ENCODE measurements around the gene HIF1A. TPM values are rescaled to one million over a fixed set of nuclear protein-coding genes. Genes with fewer than 3 reads are reported as not detected.

The HIF1A gene
- total and polyA plus RNA-seq, 4 donors, result 15.4 to 79.2 (median 34.8) TPM

DNA sequence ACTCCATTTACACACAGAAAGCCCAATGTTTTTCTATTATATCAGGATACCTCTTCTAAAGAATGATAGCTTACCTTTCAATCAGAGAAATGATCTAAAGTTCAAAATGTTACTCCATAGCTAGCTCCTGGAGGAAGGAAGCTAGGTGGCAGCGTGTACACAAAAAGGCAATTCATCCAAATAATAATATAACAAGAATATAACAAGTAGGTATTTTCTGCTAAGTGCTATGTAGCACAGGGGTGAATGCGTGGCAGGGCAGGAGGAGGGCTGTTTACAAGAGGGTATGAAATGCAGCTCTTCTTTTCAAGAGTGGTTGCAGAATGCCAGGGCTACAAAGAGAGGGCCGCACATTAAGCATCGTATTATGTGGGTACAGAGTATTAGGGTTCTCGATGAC lies 66.2 kb downstream of the HIF1A start:
- Histone ChIP-seq H3K36me3 (ENCODE audit: control insufficient read depth in 4 of 4, insufficient read depth in 3 of 4, low read depth in 1 of 4, low read length in 3 of 4) (no peaks in the 10 kb centered on the region), H3K27me3 (ENCODE audit: control insufficient read depth in 4 of 4, insufficient read depth in 4 of 4, low read length in 3 of 4) (no peaks in the 10 kb centered on the region), H3K4me1 (ENCODE audit: control insufficient read depth in 4 of 4, insufficient read depth in 4 of 4, low read length in 3 of 4) (peaks cover 0 to 9% (median 4%) of the 10 kb centered on the region in 4 donors), H3K9me3 (ENCODE audit: control insufficient read depth in 4 of 4, low read length in 3 of 4) (no peaks in the 10 kb centered on the region), H3K4me3 (ENCODE audit: low read depth in 1 of 3, low read length in 3 of 3) (peak overlapping the region; percentile 70 to 100 (median 97)), H3K27ac (ENCODE audit: low read depth in 1 of 2, low read length in 2 of 2) (peak overlapping the region; percentile 75 to 82), H3K9ac (ENCODE audit: low read depth in 1 of 2, low read length in 2 of 2) (peak overlapping the region; percentile 40 to 55)
- no peak for TF ChIP-seq RAD21 (IDR thresholded peaks at IDR 0.05)
- TF ChIP-seq FOXA1 (IDR thresholded peaks at IDR 0.05), result no peak
- no peak for TF ChIP-seq SP1 (IDR thresholded peaks at IDR 0.05)
- TF ChIP-seq ZBTB33 (IDR thresholded peaks at IDR 0.05), result no peak
- TF ChIP-seq YY1 (IDR thresholded peaks at IDR 0.05), result no peak
- TF ChIP-seq ATF3 (IDR thresholded peaks at IDR 0.05), result no peak
- no peak for TF ChIP-seq GABPA (IDR thresholded peaks at IDR 0.05 in 1 of 2, conservative IDR thresholded peaks at IDR 0.05 in 1 of 2)
- TF ChIP-seq NR2F2 (IDR thresholded peaks at IDR 0.05), result no peak
- TF ChIP-seq TAF1 (conservative IDR thresholded peaks at IDR 0.05), result no peak
- TF ChIP-seq FOXA2 (IDR thresholded peaks at IDR 0.05), result no peak
- TF ChIP-seq HNF4A (conservative IDR thresholded peaks at IDR 0.05), result no peak
- TF ChIP-seq RXRA (IDR thresholded peaks at IDR 0.05), result no peak
- no peak for DNase-seq (ENCODE audit: low spot score)
- WGBS, result 58% methylated on average over 5 of the region's 5 CpGs

- H3K4me3 ChIP-seq (ENCODE audit: low read depth in 1 of 3, low read length in 3 of 3), result peak within 1 kb of the TSS; percentile 70 to 100 (median 97)
- TF ChIP-seq YY1 (IDR thresholded peaks at IDR 0.05) (peak; percentile 59), TAF1 (conservative IDR thresholded peaks at IDR 0.05) (no peak), HNF4G (IDR thresholded peaks at IDR 0.05) (peak; percentile 16), JUND (IDR thresholded peaks at IDR 0.05) (peak in 1 of 2 donors; percentile 33), SP1 (IDR thresholded peaks at IDR 0.05) (peak; percentile 72), ATF3 (IDR thresholded peaks at IDR 0.05) (no peak), RXRA (IDR thresholded peaks at IDR 0.05) (peak; percentile 61 to 64), EGR1 (IDR thresholded peaks at IDR 0.05; ENCODE audit: low read depth in 2 of 2) (peak in 1 of 2 donors; percentile 9), NR2F2 (IDR thresholded peaks at IDR 0.05) (peak; percentile 47), HNF4A (conservative IDR thresholded peaks at IDR 0.05) (peak; percentile 62 to 78), GABPA (IDR thresholded peaks at IDR 0.05 in 1 of 2, conservative IDR thresholded peaks at IDR 0.05 in 1 of 2) (peak in 1 of 2 donors; percentile 79), REST (IDR thresholded peaks at IDR 0.05) (peak; percentile 76), RAD21 (IDR thresholded peaks at IDR 0.05) (peak; percentile 24 to 25), ZBTB33 (IDR thresholded peaks at IDR 0.05) (peak; percentile 63), FOXA2 (IDR thresholded peaks at IDR 0.05) (no peak), FOXA1 (IDR thresholded peaks at IDR 0.05) (no peak)
- TF ChIP-seq, protein P1, sequence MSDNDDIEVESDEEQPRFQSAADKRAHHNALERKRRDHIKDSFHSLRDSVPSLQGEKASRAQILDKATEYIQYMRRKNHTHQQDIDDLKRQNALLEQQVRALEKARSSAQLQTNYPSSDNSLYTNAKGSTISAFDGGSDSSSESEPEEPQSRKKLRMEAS (IDR thresholded peaks at IDR 0.05), result peak; percentile 81
- TF ChIP-seq, protein P2, sequence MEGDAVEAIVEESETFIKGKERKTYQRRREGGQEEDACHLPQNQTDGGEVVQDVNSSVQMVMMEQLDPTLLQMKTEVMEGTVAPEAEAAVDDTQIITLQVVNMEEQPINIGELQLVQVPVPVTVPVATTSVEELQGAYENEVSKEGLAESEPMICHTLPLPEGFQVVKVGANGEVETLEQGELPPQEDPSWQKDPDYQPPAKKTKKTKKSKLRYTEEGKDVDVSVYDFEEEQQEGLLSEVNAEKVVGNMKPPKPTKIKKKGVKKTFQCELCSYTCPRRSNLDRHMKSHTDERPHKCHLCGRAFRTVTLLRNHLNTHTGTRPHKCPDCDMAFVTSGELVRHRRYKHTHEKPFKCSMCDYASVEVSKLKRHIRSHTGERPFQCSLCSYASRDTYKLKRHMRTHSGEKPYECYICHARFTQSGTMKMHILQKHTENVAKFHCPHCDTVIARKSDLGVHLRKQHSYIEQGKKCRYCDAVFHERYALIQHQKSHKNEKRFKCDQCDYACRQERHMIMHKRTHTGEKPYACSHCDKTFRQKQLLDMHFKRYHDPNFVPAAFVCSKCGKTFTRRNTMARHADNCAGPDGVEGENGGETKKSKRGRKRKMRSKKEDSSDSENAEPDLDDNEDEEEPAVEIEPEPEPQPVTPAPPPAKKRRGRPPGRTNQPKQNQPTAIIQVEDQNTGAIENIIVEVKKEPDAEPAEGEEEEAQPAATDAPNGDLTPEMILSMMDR (IDR thresholded peaks at IDR 0.05; ENCODE audit: low read depth, low read length, missing input control), result no peak
- H3K36me3 ChIP-seq (ENCODE audit: control insufficient read depth in 4 of 4, insufficient read depth in 3 of 4, low read depth in 1 of 4, low read length in 3 of 4), result peaks cover 0 to 2% (median 0%) of the 10 kb centered on the region in 4 donors
- under 1% methylated on average over 49 of the region's 49 CpGs for WGBS
- no peaks in the 10 kb centered on the region for H3K27me3 ChIP-seq (ENCODE audit: control insufficient read depth in 4 of 4, insufficient read depth in 4 of 4, low read length in 3 of 4)
- H3K9ac ChIP-seq (ENCODE audit: low read depth in 1 of 2, low read length in 2 of 2), result peak within 1 kb of the TSS; percentile 70 to 86
- no peaks in the 10 kb centered on the region for H3K9me3 ChIP-seq (ENCODE audit: control insufficient read depth in 4 of 4, low read length in 3 of 4)
- H3K4me1 ChIP-seq (ENCODE audit: control insufficient read depth in 4 of 4, insufficient read depth in 4 of 4, low read length in 3 of 4), result peaks cover 0 to 9% (median 4%) of the 10 kb centered on the region in 4 donors
- H3K27ac ChIP-seq (ENCODE audit: low read depth in 1 of 2, low read length in 2 of 2), result peak within 1 kb of the TSS; percentile 75 to 82
- peak; percentile 97 for DNase-seq (ENCODE audit: low spot score)
Measured at GRCh38 chr14:61761959-61762786, 66.9 kb downstream of the HIF1A start, which contains the start of gene SNAPC1. TSS of gene SNAPC1 (plus strand) at chr14:61762420. CDS start at chr14:61762461, 41 bp downstream.

Data from liver (tissue), 9 donors.